Endothelial cell of umbilical vein (primary cell): ENCODE measurements around the gene PNKP. TPM values are rescaled to one million over a fixed set of nuclear protein-coding genes. Genes with fewer than 3 reads are reported as not detected.

Experiments used
- BruUV-seq: library from RNA; stranded (reverse); fragments of 400-500 nt; replicated peaks from 2 replicates; lab custom pipeline; 2021; lab: Mats Ljungman, UMichigan
- CTCF ChIA-PET: fragments of 300-600, 350-600 bp; sonication (Branson Sonifier 250); formaldehyde crosslinking; loops from one replicate; lab custom pipeline; 2021; ENCODE audit warnings: antibody characterized with exemption, inconsistent platforms; lab: Charles Lee
- POLR2A ChIA-PET: fragments of 300-600, 350-600 bp; sonication (Branson Sonifier 250); formaldehyde crosslinking; loops from one replicate; lab custom pipeline; 2021; ENCODE audit warnings: antibody characterized with exemption, inconsistent platforms; lab: Charles Lee
- DNase-seq: peaks from one replicate; pipeline ENCODE4 v3.0.0-alpha.2; 2011; ENCODE audit warnings: low read depth, low spot score
- FAIRE-seq: peaks from 2 replicates; lab custom pipeline; 2011; peaks lifted over from hg19 to GRCh38; lab: Jason Lieb, UNC
- H2AFZ ChIP-seq: 2 replicates; pipeline ENCODE4 v1.6.0; 2012; ENCODE audit warnings: low read depth, low read length, control low read depth, inconsistent platforms
- H3K27ac ChIP-seq: 2 replicates; pipeline ENCODE4 v1.5.1; 2011; ENCODE audit warnings: low read depth, mild to moderate bottlenecking, control low read depth, low read length, moderate library complexity; ENCODE audit not compliant: insufficient read depth
- H3K27me3 ChIP-seq, 2 experiments: 2 replicates each; pipeline versions ENCODE4 v1.6.0 to v1.6.1; 2011; ENCODE audit warnings: low read length in 2 of 2, mixed read lengths in 1 of 2; ENCODE audit not compliant: control insufficient read depth in 2 of 2, insufficient read depth in 2 of 2
- H3K36me3 ChIP-seq, 2 experiments: 2 replicates in 1 of 2; 3 replicates in 1 of 2; pipeline ENCODE4 v1.5.1; 2011; ENCODE audit warnings: low read length in 2 of 2, mild to moderate bottlenecking in 1 of 2, moderate library complexity in 1 of 2; ENCODE audit not compliant: control insufficient read depth in 2 of 2, insufficient read depth in 2 of 2; ENCODE audit errors: extremely low read depth in 1 of 2
- H3K4me1 ChIP-seq: 3 replicates; pipeline ENCODE4 v1.5.1; 2011; ENCODE audit warnings: mild to moderate bottlenecking, low read length; ENCODE audit not compliant: control insufficient read depth, insufficient read depth; ENCODE audit errors: extremely low read depth
- H3K4me2 ChIP-seq: 2 replicates; pipeline ENCODE4 v1.6.1; 2011; ENCODE audit warnings: low read length, control low read depth, mixed read lengths; ENCODE audit not compliant: insufficient read depth
- H3K4me3 ChIP-seq, 3 experiments: fragments of 200-600 bp in 1 of 3; sonication (generic), shearing (Covaris generic) in 1 of 3; replicated peaks in 1 of 3; 2 replicates each; pipeline ENCODE4 v1.5.1; 2011 to 2016; ENCODE audit warnings: control low read depth in 3 of 3, low read length in 3 of 3, mild to moderate bottlenecking in 2 of 3, inconsistent platforms in 1 of 3, low read depth in 1 of 3, moderate library complexity in 1 of 3; ENCODE audit not compliant: insufficient read depth in 1 of 3
- H3K79me2 ChIP-seq: 2 replicates; pipeline ENCODE4 v1.6.0; 2012; ENCODE audit warnings: low read length, inconsistent platforms; ENCODE audit not compliant: control insufficient read depth, insufficient read depth
- H3K9ac ChIP-seq: replicated peaks from 2 replicates; pipeline ENCODE3; 2011; ENCODE audit warnings: low read length, control low read depth; ENCODE audit not compliant: insufficient read depth; ENCODE audit errors: extremely low read depth
- H3K9me1 ChIP-seq: replicated peaks from 3 replicates; pipeline ENCODE4 v1.6.0; 2011; ENCODE audit warnings: mild to moderate bottlenecking, low read length; ENCODE audit not compliant: control insufficient read depth, insufficient read depth; ENCODE audit errors: extremely low read depth
- H3K9me3 ChIP-seq: replicated peaks from 2 replicates; pipeline ENCODE4 v1.5.1; 2012; ENCODE audit warnings: low read length, inconsistent platforms; ENCODE audit not compliant: control insufficient read depth, insufficient read depth
- H4K20me1 ChIP-seq: replicated peaks from 2 replicates; pipeline ENCODE3; 2011; ENCODE audit warnings: mild to moderate bottlenecking, low read length; ENCODE audit not compliant: control insufficient read depth, insufficient read depth; ENCODE audit errors: extremely low read depth
- CTCF ChIP-seq, 2 donors: IDR thresholded peaks; 1 replicate in 1 of 2; 2 replicates in 1 of 2; pipeline ENCODE4 v1.5.1; 2011; ENCODE audit warnings: low read length in 2 of 2, mild to moderate bottlenecking in 2 of 2, moderate library complexity in 2 of 2, control low read depth in 1 of 2, inconsistent platforms in 1 of 2, low read depth in 1 of 2; ENCODE audit not compliant: insufficient read depth in 1 of 2; ENCODE audit errors: extremely low read depth in 1 of 2
- EZH2 ChIP-seq: IDR thresholded peaks from 2 replicates; pipeline ENCODE4 v1.6.1; 2012; ENCODE audit warnings: borderline replicate concordance, low read depth, mild to moderate bottlenecking, moderate library complexity, low read length, inconsistent platforms; ENCODE audit not compliant: severe bottlenecking
- FOS ChIP-seq: IDR thresholded peaks from 2 replicates; pipeline ENCODE4 v1.6.1; 2011; ENCODE audit warnings: mild to moderate bottlenecking, low read length, moderate library complexity, borderline replicate concordance; ENCODE audit not compliant: insufficient read depth
- GATA2 ChIP-seq: IDR thresholded peaks from 2 replicates; pipeline ENCODE4 v1.7.0; 2011; ENCODE audit warnings: low read depth, mild to moderate bottlenecking, moderate library complexity, mixed read lengths, low read length; ENCODE audit not compliant: insufficient read length, insufficient read depth
- JUN ChIP-seq: IDR thresholded peaks from 2 replicates; pipeline ENCODE4 v1.6.1; 2011; ENCODE audit warnings: borderline replicate concordance, low read depth; ENCODE audit not compliant: insufficient read length, insufficient read depth
- MYC ChIP-seq: IDR thresholded peaks from one replicate; pipeline ENCODE4 v1.6.1; 2011; ENCODE audit warnings: mild to moderate bottlenecking, low read depth, low read length
- POLR2A ChIP-seq: IDR thresholded peaks from 2 replicates; pipeline ENCODE4 v1.6.1; 2012; ENCODE audit warnings: low read depth, mild to moderate bottlenecking, control low read depth, low read length
- POLR2AphosphoS5 ChIP-seq: IDR thresholded peaks from 2 replicates; pipeline ENCODE4 v1.6.1; 2012; ENCODE audit warnings: low read depth, mild to moderate bottlenecking, control low read depth, low read length, moderate library complexity; ENCODE audit not compliant: insufficient read depth
- dilution Hi-C: fragments of 300-500 bp; cut with MboI; formaldehyde crosslinking; loops from one replicate; pipeline ENCODE4 v1.15.0; 2019; ENCODE audit warnings: low sequenced_read_pairs; ENCODE audit not compliant: extremely low pct_ligation_motif_present
- intact Hi-C: fragments of 100-400 bp; cut with micrococcal nuclease; formaldehyde crosslinking; loops from one replicate; pipeline ENCODE4 v1.10.0; 2022
- polyA plus RNA-seq, 4 experiments: library from polyadenylated mRNA; depleted of rRNA in 3 of 4; stranded (reverse) in 3 of 4; unstranded in 1 of 4; fragments of >200 nt; gene quantifications; 2 replicates each; pipeline versions ENCODE4 v1.2.1 to v1.2.3, GENCODE V29; 2011 to 2012; ENCODE audit warnings: missing spikeins in 1 of 4
- total RNA-seq: library from RNA; stranded (reverse); gene quantifications from 2 replicates; pipeline ENCODE4 v1.2.3, GENCODE V29; 2021
- TF ChIP-seq, protein P1 (sequence below): IDR thresholded peaks from 2 replicates; pipeline ENCODE4 v1.6.1; 2011; ENCODE audit not compliant: insufficient read depth, insufficient read length

PNKP gene
- total and polyA plus RNA-seq, 2 donors (not counting 3 experiments of a cell fraction or from before 2014, with no cell fraction given), result 39.4 to 112 TPM

- H3K4me3 ChIP-seq, result no peak overlapping the region
- TF ChIP-seq GATA2 (no peak), CTCF (IDR thresholded peaks at IDR 0.05; ENCODE audit: extremely low read depth in 1 of 2, insufficient read depth in 1 of 2, low read depth in 1 of 2, low read length in 2 of 2) (no peak), MYC (no peak), FOS (no peak), POLR2A (no peak), JUN (no peak), POLR2AphosphoS5 (no peak), EZH2 (no peak)
- TF ChIP-seq, protein P1, sequence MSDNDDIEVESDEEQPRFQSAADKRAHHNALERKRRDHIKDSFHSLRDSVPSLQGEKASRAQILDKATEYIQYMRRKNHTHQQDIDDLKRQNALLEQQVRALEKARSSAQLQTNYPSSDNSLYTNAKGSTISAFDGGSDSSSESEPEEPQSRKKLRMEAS, result no peak
- no peak overlapping the region for H2AFZ ChIP-seq
- CTCF ChIA-PET, result no interaction called here
- H3K36me3 ChIP-seq, result peaks cover 18 to 45% of the 10 kb centered on the region in 2 experiments
- no peaks in the 10 kb centered on the region for H3K79me2 ChIP-seq
- DNase-seq (no peak), FAIRE-seq (no peak)
- dilution Hi-C loops (no loop called here), intact Hi-C loops (no loop called here)
- no peaks in the 10 kb centered on the region for H3K9me1 ChIP-seq
- no peak overlapping the region for H3K27ac ChIP-seq
- no peak overlapping the region for H3K4me2 ChIP-seq
- POLR2A ChIA-PET, result no interaction called here
- H3K9me3 ChIP-seq, result no peaks in the 10 kb centered on the region
- H4K20me1 ChIP-seq, result no peaks in the 10 kb centered on the region
- H3K4me1 ChIP-seq, result no peaks in the 10 kb centered on the region
- no TSS peak for BruUV-seq
- H3K9ac ChIP-seq, result no peak overlapping the region
- H3K27me3 ChIP-seq, result no peaks in the 10 kb centered on the region
Observed at GRCh38 chr19:49884109-49884508, 16.7 kb upstream of the PNKP start.
